GM12873 (cell line): ENCODE measurements around the gene PACSIN3.

Source experiments
- TF ChIP-seq, protein P1 (sequence below): IDR thresholded peaks from 2 replicates; pipeline ENCODE4 v1.5.1; 2012; ENCODE audit warnings: low read depth, mild to moderate bottlenecking, moderate library complexity, low read length, control low read depth; ENCODE audit not compliant: insufficient read depth; ENCODE audit errors: missing control alignments

Gene PACSIN3

DNA sequence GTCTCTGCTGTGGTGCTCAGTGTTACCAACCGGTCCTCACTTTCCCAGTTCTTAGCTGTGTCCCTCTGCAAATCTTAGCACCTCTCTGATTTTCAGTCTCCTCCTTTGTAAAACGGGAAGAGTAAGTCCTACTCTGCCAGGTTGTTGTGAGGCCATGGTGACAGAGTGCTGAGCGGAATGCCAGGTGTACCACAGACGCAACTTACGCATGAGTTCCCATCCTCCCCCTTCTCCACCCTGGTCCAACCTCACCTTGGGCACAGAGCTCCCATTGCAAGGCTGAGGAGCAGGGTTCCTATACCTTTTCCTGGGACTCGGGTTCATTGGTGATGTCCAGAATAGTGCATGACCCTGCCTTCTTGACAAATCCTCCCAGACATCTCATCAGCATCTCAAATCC is 21.2 kb upstream of the PACSIN3 start:
- TF ChIP-seq, protein P1, sequence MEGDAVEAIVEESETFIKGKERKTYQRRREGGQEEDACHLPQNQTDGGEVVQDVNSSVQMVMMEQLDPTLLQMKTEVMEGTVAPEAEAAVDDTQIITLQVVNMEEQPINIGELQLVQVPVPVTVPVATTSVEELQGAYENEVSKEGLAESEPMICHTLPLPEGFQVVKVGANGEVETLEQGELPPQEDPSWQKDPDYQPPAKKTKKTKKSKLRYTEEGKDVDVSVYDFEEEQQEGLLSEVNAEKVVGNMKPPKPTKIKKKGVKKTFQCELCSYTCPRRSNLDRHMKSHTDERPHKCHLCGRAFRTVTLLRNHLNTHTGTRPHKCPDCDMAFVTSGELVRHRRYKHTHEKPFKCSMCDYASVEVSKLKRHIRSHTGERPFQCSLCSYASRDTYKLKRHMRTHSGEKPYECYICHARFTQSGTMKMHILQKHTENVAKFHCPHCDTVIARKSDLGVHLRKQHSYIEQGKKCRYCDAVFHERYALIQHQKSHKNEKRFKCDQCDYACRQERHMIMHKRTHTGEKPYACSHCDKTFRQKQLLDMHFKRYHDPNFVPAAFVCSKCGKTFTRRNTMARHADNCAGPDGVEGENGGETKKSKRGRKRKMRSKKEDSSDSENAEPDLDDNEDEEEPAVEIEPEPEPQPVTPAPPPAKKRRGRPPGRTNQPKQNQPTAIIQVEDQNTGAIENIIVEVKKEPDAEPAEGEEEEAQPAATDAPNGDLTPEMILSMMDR, result no peak

DNA sequence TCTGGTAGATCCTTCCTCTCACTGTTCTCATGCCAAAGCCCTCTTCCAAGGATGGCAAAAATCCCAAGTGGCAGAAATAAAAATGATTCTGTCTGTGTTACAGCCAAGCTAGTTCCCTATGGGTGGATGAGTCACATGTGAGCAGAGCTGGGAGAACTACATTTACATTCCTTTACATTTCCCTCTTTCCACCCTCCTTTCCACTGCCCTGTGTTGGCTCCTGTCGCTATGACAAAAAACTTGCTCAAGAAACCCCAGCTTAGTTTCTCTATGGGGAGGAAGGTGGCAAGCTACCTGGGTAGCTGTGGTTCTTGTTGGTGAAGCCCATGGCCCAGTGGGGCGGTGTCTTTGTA is 18.4 kb upstream of the PACSIN3 start:
- TF ChIP-seq, protein P1, result no peak

DNA sequence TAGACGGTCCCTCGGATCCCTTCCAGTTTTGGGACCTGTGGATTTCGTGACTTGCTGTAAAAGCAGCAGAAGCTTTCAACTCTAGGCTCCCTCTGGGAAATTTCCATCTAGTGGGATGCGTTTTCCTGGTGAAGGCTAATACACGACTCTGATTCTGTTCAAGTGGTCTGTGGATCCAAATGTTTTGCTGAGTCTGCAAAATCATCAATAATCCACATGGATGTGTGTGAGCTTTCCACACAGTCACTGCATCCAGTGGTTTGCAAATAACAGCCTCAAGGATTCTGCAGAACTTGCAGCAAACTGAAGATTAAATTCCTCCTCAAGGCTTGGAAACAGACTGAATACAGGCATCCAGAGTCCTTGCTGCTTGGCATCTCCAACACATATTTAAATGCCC is 16.3 kb upstream of the PACSIN3 start:
- TF ChIP-seq, protein P1, result no peak

DNA sequence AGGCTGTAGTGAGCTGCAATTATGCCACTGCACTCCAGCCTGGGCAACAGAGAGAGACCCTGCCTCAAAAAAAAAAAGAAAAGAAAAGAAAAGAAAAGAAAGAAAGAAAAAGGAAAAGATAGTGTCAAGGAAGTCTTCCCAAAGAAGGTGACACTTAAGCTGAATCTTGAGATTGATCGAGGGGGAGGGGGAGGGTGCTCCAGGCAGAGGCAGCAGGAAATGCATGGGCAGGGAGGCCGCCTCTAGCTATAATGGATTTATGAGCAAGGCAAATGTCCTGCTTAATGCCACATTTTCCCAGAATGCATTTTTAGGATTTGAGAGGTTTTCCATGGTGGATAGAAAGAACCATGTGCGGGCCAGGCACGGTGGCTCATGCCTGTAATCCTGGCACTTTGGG is 14.8 kb upstream of the PACSIN3 start:
- TF ChIP-seq, protein P1, result no peak

DNA sequence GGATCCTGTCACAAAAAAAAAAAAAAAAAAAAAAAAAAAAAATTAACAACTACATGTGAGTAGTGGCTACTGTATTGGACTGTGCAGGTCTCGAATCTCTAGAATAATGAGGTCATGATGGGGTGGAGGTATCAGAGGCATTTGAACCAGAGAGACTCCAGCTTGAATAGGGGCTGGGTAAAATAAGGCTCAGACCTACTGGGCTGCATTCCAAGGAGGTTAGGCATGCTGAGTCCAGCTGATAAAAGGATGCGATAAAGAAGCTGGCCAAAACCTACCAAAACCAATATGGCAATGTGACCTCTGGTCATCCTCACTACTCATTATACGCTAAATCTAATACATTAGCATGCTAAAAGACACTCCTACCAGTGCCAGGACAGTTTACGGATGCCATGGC is 5.9 kb upstream of the PACSIN3 start:
- TF ChIP-seq, protein P1, result no peak

DNA sequence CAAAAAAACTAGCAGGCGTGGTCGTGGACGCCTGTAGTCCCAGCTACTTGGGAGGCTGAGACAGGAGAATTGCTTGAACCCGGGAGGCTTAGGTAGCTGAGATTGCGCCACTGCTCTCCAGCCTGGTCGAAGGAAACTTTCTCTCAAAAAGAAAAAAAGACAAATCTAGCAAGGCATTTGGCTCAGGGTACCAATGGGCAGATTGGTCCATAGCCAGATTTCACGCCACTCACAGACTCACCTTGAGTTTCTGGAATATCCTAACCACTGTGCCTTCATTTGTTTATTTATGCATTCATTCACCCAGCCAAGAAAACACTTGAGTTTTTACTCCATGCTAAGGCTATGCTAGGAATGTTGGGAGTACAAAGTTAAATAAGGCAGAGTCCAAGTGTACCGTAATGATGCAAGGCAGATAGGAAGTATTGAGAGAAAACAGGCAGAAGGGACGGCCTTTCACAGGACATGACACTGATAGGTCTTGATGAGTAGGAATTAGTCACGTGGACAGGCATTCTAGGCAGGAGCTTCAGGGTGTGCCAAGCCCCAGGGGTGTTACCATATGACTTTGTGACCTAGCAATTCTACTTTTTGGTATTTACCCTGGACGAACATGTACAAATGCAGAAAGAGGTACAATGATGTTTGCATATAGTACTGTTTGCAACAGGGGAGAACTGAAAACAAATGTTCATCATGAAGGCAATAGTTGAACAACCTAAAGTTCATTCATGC is 3.0 kb upstream of the PACSIN3 start:
- TF ChIP-seq, protein P1, result no peak

DNA sequence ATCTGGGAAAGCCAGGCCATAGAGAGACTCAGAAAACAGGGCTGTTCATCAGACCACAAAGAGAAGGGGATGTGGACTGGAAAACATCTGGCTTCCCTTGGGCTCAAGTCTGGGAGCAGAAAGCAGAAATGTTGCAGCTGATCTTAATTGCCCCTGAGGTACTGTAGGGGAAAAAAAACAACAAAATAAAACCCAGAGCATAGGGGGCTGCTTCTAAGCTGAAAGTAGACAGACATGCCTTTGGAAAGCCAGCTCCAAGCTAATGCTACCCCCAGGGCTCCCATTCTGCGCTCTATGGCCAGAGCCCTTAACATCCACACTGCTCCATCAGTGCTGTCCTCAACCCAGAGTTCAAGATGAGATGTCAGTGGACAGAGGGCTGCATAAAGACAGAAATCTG is 2.0 kb upstream of the PACSIN3 start:
- TF ChIP-seq, protein P1, result no peak

DNA sequence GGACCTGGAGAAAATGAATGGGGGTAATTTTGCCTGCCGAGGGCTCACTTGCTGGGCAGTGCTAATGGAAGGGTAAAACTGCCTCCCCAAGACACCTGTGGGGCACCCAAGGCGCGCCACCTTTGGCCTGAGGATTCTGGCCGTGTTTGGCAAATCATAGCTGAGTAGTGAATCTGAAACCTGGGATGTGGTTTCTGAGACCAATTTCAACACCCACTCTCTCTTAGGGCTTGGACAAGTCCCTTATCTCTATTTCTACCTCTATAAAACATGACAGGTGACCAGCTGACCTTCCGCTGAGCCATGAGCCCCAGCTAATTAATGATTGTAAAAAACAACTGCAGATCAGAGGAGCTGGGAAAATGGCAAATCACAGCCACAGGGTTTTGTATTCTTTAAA is 1.5 kb upstream of the PACSIN3 start:
- TF ChIP-seq, protein P1, result no peak
